RCC 7860 (cell line): Measurements from ENCODE around the gene PCNX2.
"Not testable (repeated sequence)": the region's sequence is repeated elsewhere in the genome, so short reads cannot be mapped to it uniquely, and the experiment has no call there.

ENCODE experiments used
- DNase-seq: peaks from one replicate; pipeline ENCODE4 v3.0.0-alpha.2; 2015; ENCODE audit warnings: low spot score
- FAIRE-seq: peaks from 2 replicates; lab custom pipeline; 2012; peaks lifted over from hg19 to GRCh38; lab: Jason Lieb, UNC

Gene PCNX2

GRCh38 chr1:233019778-233020325 is 275.7 kb downstream of the PCNX2 start:
- no peak for DNase-seq
- no peak for FAIRE-seq

- DNase-seq (no peak), FAIRE-seq (no peak)
These were observed 276.4 kb downstream of the PCNX2 start for GRCh38 chr1:233019083-233019482.

- no peak for FAIRE-seq
- no peak for DNase-seq
These were observed 278.7 kb downstream of the PCNX2 start for GRCh38 chr1:233016798-233017197.

GRCh38 chr1:233015965-233016364 is 279.6 kb downstream of the PCNX2 start:
- DNase-seq = no peak
- FAIRE-seq = no peak

- DNase-seq (no peak), FAIRE-seq (no peak)
These were observed 283.5 kb downstream of the PCNX2 start for GRCh38 chr1:233012021-233012420.

- DNase-seq (peak; percentile 35), FAIRE-seq (no peak)
These were observed 285.4 kb downstream of the PCNX2 start for GRCh38 chr1:233010146-233010545.

- FAIRE-seq = no peak
- no peak for DNase-seq
These were observed 289.0 kb downstream of the PCNX2 start for GRCh38 chr1:233006541-233006973.

- FAIRE-seq (no peak), DNase-seq (no peak)
These were observed 289.4 kb downstream of the PCNX2 start for GRCh38 chr1:233006108-233006507.

- FAIRE-seq (no peak), DNase-seq (peak; percentile 34)
These were observed 289.8 kb downstream of the PCNX2 start for GRCh38 chr1:233005703-233006102.

GRCh38 chr1:233005156-233005555 is 290.4 kb downstream of the PCNX2 start:
- FAIRE-seq = no peak
- DNase-seq = no peak

- no peak for FAIRE-seq
- DNase-seq = no peak
These were observed 291.1 kb downstream of the PCNX2 start for GRCh38 chr1:233004451-233004850.

- DNase-seq, FAIRE-seq: not testable (repeated sequence)
These were observed 291.9 kb downstream of the PCNX2 start for GRCh38 chr1:233003638-233004037.

GRCh38 chr1:232999956-233000625 is 295.4 kb downstream of the PCNX2 start:
- FAIRE-seq (no peak), DNase-seq (no peak)

- no peak for FAIRE-seq
- no peak for DNase-seq
These were observed 296.9 kb downstream of the PCNX2 start for GRCh38 chr1:232998646-232999045.

- FAIRE-seq (no peak), DNase-seq (no peak)
These were observed 297.4 kb downstream of the PCNX2 start for GRCh38 chr1:232998138-232998537.

- no peak for FAIRE-seq
These were observed 299.4 kb downstream of the PCNX2 start for GRCh38 chr1:232996143-232996542.

GRCh38 chr1:232995189-232995588 is 300.3 kb downstream of the PCNX2 start:
- DNase-seq (no peak), FAIRE-seq (no peak)

More at GRCh38 chr1:232996143-232996542, 299.4 kb downstream of the PCNX2 start:
- DNase-seq = no peak

- no peak for DNase-seq
- no peak for FAIRE-seq
These were observed 302.0 kb downstream of the PCNX2 start for GRCh38 chr1:232993555-232993954.

- no peak for FAIRE-seq
These were observed 303.3 kb downstream of the PCNX2 start for GRCh38 chr1:232992227-232992626.

GRCh38 chr1:232991238-232991637 is 304.3 kb downstream of the PCNX2 start:
- no peak for FAIRE-seq
- no peak for DNase-seq

More at GRCh38 chr1:232992227-232992626, 303.3 kb downstream of the PCNX2 start:
- no peak for DNase-seq

GRCh38 chr1:232990176-232991128 is 305.1 kb downstream of the PCNX2 start:
- no peak for DNase-seq
- FAIRE-seq = no peak
